Body of pancreas (tissue), 4 donors: Measurements from ENCODE around the gene C4orf51.

Experiments
- CTCF ChIP-seq, 7 experiments: fragments of 450-650 bp in 4 of 7; fragments of 200-600 bp in 3 of 7; sonication (generic) in 3 of 7; IDR thresholded peaks; one replicate each; pipeline ENCODE4 v1.5.1; 2016 to 2019; ENCODE audit warnings: antibody characterized with exemption in 7 of 7
- POLR2A ChIP-seq, 3 donors: fragments of 450-650 bp; IDR thresholded peaks; one replicate each; pipeline ENCODE4 v1.6.1; 2016; ENCODE audit warnings: antibody characterized with exemption in 3 of 3, mild to moderate bottlenecking in 2 of 3

GRCh38 chr4:145781351-145781750 is 101.4 kb downstream of the C4orf51 start:
- TF ChIP-seq POLR2A (IDR thresholded peaks at IDR 0.05) (no peak), CTCF (IDR thresholded peaks at IDR 0.05) (no peak)
